KOPT-K1 (cell line): ENCODE measurements around the gene TRIM17.

Source experiments
- H3K27ac ChIP-seq: fragments of 200-600 bp; sonication (generic); 2 replicates; pipeline ENCODE4 v1.5.1; 2016; ENCODE audit warnings: antibody characterized with exemption, mild to moderate bottlenecking, low read depth, low read length; ENCODE audit not compliant: poor library complexity, severe bottlenecking
- H3K36me3 ChIP-seq: fragments of 200-600 bp; sonication (generic); 2 replicates; pipeline ENCODE4 v1.5.1; 2017; ENCODE audit warnings: antibody characterized with exemption, mild to moderate bottlenecking, low read length, moderate library complexity; ENCODE audit not compliant: insufficient read depth
- H3K9me3 ChIP-seq: fragments of 200-600 bp; sonication (generic); 2 replicates; pipeline ENCODE4 v1.5.1; 2017; ENCODE audit warnings: antibody characterized with exemption, low read length, mild to moderate bottlenecking; ENCODE audit not compliant: insufficient read depth, poor library complexity, severe bottlenecking

TRIM17 gene

DNA sequence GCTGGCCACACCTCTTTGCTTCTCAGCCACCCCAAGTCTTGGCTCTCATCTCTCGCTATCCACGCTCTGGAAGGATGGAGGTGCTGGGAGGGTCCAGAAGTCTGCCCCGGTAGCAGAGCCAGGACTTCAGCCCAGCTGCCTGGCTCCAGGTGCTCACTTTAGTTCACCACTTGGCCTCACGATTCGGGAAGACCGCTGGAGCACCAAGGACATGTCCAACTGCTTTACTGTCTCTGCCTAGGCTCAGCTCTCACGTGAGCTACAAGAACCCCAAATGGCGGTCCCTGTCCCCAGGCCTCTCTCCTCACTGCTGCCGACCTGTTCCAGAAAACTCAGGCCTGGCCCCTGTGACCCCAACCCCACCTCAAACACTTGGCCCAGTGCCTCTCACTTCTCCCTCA is 13.4 kb downstream of the TRIM17 start:
- no peaks in the 10 kb centered on the region for H3K9me3 ChIP-seq
- H3K27ac ChIP-seq: no peak overlapping the region
- H3K36me3 ChIP-seq: peaks cover 67% of the 10 kb centered on the region

DNA sequence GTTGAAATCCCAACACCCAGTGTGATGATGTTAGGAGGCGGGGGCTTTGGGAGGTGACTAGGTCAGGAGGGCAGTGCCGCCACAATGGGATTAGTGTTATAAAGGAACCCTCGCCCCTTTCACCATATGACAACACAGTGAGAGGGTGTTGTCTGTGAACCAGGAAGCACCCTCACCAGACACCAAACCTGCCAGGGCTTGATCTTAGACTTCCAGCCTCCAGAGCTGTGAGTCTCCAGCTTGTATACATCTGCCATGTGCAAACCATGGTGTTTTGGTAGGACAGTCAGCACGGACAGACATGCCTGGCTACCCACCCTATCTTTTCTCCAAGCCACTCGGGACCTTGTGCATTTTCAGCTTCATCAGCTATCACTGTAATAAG is 14.0 kb downstream of the TRIM17 start:
- Histone ChIP-seq H3K9me3 (no peaks in the 10 kb centered on the region), H3K27ac (no peak overlapping the region), H3K36me3 (peaks cover 73% of the 10 kb centered on the region)

DNA sequence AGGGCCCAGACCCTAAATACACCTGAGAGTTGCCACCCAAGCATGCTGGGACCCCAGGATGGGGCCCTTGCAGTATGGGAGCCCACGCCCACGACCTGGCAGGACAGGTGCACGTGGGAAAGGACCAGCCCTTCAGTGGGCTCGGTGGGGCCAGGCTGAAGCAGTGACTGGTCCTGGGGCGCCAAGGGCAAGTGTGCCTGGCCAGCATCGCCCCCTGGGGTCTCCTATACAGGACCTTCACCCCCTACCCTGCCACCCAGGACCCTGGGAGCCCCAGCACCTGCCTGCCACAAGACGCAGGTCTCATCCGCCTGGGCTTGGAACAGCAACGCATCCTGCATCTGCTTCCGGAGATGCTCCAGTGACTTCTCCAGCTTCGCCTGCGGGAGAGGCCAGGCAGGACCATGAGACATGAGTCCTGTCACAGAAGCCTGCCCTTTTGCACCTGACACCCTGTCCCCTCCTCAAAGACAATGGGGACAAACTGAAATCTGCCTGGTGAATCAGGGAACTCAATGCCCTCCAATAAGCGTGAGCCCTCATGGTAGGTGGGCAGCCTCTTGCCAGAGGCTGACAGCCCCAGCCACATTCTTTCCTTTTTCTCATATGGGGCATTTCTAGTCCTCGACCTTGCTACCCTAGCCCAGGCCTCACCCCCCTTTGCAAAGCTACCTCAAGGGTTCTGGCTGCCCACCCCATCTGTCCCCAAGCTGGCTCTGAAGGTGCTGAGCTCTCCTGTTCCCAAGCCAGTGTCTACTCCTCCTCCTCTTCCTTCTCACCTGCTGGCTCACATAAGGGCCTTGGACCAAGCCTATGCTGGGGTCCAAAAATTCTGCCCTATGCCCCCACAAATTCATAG is 14.7 kb downstream of the TRIM17 start:
- Histone ChIP-seq H3K9me3 (no peaks in the 10 kb centered on the region), H3K36me3 (peaks cover 79% of the 10 kb centered on the region), H3K27ac (no peak overlapping the region)

DNA sequence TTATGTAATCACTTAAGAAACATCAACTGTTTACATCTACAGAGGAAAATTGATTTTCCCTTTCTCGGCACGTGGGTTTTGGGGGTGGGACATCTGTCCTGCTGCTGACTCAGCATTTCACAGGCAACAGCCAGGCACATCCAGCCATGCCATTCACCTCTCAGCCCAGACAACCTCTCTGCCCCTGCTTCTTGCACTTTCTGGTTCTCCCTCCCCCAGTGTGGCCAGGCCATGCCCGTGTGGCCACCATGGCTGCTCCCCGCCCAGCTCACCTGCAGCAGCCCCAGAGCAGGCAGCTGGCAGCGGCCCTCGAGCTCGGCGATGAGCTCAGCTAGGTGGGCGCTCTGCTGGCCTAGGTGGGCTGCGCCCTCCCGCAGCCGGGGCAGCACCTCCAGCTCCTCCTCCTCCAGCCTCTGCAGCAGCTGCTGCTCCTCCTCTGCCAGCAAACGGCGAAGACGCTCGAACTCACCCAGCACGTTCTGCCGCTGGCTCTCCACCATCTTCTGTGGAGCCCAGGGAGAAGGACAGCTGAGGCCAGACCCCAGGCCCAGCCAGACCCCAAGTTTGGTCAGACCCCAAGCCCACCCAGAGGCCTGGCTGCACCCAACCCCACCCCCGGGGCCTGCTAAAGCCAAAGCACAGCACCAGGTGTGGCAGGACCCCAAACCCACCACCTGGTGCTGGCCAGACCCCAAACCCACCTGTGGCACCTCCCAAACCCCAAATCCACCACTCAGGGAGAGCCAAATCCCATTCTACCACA is 15.8 kb downstream of the TRIM17 start:
- Histone ChIP-seq H3K9me3 (no peaks in the 10 kb centered on the region), H3K27ac (no peak overlapping the region), H3K36me3 (peaks cover 90% of the 10 kb centered on the region)

DNA sequence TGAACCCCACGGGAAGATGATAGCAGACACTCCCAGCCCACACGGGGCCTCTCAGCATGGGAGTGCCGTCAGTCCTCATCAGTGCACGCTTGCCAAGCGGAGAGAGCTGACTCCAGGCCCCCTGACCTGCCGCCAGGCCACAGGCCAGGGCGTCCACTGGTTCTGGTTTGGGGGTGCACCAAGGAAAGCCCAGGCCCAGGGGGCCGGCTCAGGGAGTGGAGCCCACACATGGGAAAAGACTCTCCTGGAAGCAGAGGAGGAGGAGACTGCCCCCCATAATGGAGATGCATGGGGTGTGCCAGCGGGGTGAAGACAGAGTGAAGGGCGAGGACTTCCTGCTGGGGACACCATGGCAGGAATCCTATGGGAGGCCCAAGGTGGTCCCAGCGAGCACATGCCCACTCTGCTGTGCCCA is 16.4 kb downstream of the TRIM17 start:
- H3K9me3 ChIP-seq: no peaks in the 10 kb centered on the region
- no peak overlapping the region for H3K27ac ChIP-seq
- peaks cover 97% of the 10 kb centered on the region for H3K36me3 ChIP-seq

DNA sequence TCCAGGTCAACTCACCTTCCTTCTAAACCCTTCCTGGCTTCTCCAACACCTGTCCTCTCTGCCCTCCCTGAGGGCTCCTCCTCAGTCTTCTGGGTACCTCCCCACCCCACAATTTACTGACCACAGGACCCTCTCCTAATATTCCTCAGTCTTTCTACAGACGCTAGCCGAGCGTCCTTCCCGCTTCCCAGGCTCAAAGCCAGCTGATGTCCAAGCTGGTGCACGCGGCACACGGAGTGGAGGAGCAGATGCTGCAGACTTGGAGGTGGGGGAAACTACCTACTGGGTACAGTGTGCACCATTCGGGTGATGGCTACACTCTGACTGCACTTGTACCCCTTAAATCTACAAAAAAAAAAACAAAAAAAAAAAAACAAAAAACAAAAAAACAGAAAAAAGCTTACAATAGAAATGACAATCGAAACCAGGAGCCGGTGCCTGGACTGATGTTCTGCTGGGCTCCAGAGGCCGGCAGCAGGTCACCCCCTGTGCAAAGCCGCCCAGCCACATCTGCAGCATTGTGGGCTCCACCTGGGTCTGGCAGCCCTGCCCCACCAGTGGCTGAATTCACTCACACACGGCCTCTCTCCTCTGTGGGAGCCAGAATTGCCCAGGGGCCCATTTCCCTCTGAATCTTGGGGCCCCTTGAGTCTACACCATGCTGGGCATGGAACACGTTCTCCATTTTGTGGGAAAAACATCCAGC is 17.0 kb downstream of the TRIM17 start:
- H3K36me3 ChIP-seq: peaks cover 100% of the 10 kb centered on the region
- H3K27ac ChIP-seq: no peak overlapping the region
- no peaks in the 10 kb centered on the region for H3K9me3 ChIP-seq

DNA sequence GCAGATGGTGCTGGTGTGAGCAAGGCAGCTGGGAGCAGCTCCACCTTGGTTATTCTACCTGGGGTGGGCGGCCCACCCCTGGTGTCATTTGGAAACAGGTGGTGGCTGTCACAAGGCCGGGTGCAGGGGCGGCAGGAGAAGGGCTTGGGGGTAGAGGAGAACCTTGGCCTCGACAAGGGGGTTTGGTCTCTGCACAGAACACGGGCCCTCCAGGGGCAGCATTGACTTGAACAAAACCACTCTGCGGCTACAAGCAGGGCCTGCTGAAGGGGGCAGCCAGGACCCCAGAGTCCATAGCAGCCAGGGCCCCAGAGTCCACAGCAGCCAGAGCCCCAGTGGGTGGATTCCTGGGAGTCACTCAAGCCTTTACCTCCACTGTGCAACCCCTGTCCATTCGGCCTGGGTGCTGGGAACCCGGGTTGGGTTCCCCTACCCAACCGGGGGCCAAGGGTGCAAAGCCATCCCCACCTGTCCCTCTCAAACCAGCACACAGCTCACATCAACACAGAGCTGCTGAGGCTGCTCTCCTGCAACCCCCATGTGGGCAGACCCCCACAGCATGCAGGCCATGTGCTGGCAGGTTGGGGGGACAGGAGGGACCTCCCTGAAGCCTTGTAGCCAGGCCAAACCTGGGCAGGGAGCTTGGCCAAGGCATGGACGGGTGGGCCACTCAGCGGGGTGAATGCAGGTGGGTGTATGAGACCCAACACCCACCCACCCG is 17.8 kb downstream of the TRIM17 start:
- Histone ChIP-seq H3K27ac (no peak overlapping the region), H3K9me3 (no peaks in the 10 kb centered on the region), H3K36me3 (peaks cover 100% of the 10 kb centered on the region)

DNA sequence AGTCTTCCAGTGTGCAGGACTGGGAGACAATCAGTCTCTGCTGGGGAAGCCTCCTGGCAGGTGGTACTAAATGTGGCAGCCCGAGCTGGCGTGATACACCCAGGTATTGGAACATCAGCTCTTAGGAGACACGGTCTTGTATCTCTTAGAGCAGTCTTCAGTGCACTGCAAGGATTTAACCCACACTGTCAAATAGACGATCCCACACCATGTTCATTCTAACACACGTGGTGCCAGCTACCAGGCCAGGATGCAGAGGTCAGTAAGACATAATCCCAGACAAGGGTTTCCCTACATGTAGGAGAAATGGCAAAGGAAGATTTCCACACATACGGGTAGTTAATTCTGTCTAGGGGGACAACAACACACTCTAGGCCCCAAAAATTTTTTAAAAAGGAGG is 18.7 kb downstream of the TRIM17 start:
- Histone ChIP-seq H3K27ac (no peak overlapping the region), H3K36me3 (peaks cover 100% of the 10 kb centered on the region), H3K9me3 (no peaks in the 10 kb centered on the region)

DNA sequence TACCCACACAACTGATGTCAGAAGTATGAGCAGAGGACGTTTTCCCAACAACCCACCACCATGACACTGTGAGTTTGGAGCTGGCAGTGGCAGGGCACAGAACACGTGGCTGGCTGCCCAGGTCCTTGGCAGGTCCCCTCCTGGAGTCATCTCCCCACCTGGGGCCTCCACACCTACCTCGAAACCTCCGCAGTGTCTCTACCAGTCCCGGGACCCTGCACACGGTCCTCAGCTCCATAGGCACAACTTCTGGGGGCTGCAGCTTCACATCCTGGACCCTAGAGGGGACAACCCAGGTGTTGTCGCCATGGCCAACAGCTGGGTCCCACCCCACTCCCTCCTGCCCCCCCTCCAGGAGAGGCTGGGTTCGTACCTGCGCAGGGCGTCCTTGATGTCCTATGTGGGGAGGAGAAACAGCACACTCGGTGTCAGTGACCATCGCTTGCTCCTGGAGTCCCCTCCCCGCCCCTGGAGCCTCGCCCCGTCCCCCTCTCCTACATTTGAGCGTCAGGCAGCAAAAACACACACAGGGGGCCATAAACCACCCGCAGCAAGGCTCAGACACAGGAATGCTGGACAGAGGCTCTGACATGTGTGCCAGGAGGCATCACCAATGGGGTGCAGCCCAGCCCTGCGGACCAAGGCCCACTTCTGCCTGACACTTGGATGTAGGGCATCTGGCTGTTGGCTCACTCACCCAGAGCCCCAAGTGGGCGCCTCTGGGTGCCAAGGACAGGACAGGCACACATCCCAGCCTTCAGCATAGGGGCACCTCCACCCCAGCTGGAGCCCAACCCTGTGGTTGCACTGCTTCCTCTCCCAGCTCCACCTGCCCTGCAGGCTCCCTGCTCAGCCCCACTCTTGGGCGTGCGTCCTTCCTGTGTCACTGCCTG is 19.6 kb downstream of the TRIM17 start:
- no peak overlapping the region for H3K27ac ChIP-seq
- H3K9me3 ChIP-seq: no peaks in the 10 kb centered on the region
- H3K36me3 ChIP-seq: peaks cover 100% of the 10 kb centered on the region

DNA sequence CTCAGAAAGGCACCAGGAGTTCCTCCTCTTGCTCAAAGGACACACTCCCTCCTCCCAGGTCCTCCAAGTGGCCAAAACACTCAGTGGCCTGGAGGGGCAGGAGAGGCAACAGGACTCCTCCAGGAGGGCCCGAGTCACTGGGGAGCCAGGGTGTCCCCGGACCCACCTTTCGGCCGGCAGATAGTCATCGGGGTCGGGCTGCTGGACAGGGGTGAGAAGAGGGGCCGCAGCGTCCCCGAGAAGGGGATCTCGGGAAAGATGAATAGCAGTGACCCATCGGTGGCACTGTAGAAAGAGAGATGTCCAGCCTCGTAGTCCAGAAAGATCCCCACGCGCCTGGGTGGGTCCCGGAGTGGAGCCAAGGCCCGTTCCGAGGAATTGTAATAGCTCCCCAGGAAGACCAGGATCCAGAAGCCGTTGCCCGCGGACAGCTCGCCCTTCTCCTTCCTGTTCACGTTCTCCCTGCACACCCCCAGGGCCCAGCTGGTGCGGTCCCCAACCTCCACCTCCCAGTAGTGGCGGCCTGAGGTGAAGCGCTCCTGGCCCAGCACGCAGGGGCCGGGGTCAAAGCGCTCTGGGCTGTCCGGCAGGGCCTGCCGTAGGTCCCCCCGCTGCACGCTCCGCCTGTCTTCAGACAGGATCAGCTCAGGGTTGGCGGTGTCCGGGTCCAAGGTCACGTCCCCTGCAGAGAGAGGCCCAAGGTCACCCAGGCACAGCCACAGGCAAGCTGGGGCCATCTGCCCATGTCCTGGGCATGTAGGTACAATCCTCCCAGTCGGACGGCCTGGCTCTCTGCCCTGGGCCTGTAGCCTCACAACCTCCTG is 21.9 kb downstream of the TRIM17 start:
- Histone ChIP-seq H3K36me3 (peaks cover 82% of the 10 kb centered on the region), H3K27ac (no peak overlapping the region), H3K9me3 (no peaks in the 10 kb centered on the region)

DNA sequence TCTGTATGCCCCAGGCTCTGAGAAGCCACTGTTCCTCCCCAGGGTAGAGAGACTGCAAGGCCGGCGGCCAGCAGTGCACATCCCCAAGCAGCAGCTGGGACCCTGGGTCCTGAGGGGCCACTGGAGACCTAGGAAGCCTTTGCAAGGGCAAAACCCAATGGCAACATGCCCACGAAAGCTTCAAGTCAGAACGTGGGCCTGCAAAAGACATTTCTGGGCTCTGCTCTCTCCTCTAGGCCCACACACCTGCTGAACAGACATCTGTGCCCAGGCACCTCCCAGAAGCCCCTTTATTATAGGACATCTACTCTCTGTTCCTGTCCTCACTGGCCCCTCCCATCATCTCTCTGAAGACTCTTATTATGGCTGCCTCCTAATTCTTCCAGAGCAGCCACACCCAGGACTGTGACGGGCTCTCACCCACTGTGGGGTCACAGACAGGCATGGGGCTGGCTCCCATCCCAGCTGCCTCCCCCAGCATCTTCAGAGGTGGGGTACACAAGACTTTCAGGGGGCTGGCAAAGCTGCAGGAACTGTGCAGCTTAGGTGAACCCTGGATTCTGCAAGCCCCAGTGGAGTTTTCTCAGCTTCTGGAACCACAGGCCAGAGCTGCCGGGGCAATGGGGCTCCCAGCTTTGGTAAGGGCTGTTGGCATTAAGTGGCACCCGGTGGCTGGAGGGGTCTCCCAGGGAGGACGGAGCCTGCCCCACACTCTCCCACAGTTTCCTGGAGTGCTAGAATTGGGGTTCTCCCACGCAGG is 22.7 kb downstream of the TRIM17 start:
- Histone ChIP-seq H3K27ac (no peak overlapping the region), H3K9me3 (no peaks in the 10 kb centered on the region), H3K36me3 (peaks cover 74% of the 10 kb centered on the region)

DNA sequence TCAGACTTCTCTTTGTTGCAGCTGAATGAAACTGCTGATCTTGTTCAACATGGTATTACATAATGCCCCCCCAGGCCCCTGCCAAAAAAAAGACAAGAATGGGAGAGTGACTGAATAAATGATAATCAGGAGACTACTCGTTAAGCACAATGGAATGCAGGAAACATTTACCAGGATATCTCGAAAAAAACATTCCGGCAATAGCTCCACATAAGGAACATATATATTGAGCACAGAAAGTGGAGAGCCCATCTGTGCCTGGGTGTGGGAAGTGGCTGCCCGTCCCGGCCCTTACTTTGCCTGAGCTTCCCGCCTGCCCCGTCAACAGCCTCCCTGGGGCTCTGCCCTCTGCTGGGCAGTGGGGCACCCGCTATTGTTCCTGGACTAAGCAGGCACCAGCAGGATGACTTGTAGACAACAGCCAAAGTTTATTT is 23.4 kb downstream of the TRIM17 start:
- H3K36me3 ChIP-seq: peaks cover 67% of the 10 kb centered on the region
- H3K27ac ChIP-seq: no peak overlapping the region
- H3K9me3 ChIP-seq: no peaks in the 10 kb centered on the region
